Measurements from ENCODE around the gene TCF3. TPM values are rescaled to one million over a fixed set of nuclear protein-coding genes. Genes with fewer than 3 reads are reported as not detected.
"Not testable (repeated sequence)": the region's sequence is repeated elsewhere in the genome, so short reads cannot be mapped to it uniquely, and the experiment has no call there.

Gene TCF3
- polyA plus RNA-seq, 3 donors: 2.4 to 36.2 (median 3.3) TPM

GRCh38 chr19:1690699-1691307 lies 38.4 kb upstream of the TCF3 start:
- no peak overlapping the region for H3K9ac ChIP-seq (ENCODE audit: insufficient read depth, low read length, poor library complexity, severe bottlenecking)
- peaks cover 4 to 14% of the 10 kb centered on the region in 2 donors for H3K9me3 ChIP-seq (replicated peaks in 1 of 2; ENCODE audit: control insufficient read depth in 1 of 2, insufficient read depth in 1 of 2, low read length in 2 of 2)
- no peak overlapping the region for H2AFZ ChIP-seq (ENCODE audit: insufficient read depth, low read depth, low read length, poor library complexity, severe bottlenecking)
- H3K79me2 ChIP-seq (ENCODE audit: insufficient read depth, low read length): no peaks in the 10 kb centered on the region
- Mint-ChIP-seq H3K27ac (no peak overlapping the region), H3K4me3 (peak overlapping the region in 1 of 2 donors; percentile 67), H3K36me3 (no peaks in the 10 kb centered on the region), H3K27me3 (ENCODE audit: low read depth in 3 of 3) (peaks cover 58 to 80% (median 66%) of the 10 kb centered on the region in 3 donors), H3K4me1 (peaks cover 6% of the 10 kb centered on the region), H3K9me3 (peaks cover 5 to 24% (median 18%) of the 10 kb centered on the region in 7 donors)
- H4K20me1 ChIP-seq (ENCODE audit: insufficient read depth, low read length): no peaks in the 10 kb centered on the region
- H3K4me3 ChIP-seq (replicated peaks in 1 of 3; ENCODE audit: low read depth in 2 of 3, low read length in 3 of 3): no peak overlapping the region
- intact Hi-C loops (cut with micrococcal nuclease): no loop called here
- no peaks in the 10 kb centered on the region for H3K36me3 ChIP-seq (replicated peaks in 1 of 2; ENCODE audit: control insufficient read depth in 1 of 2, insufficient read depth in 2 of 2, low read length in 2 of 2)
- H3K27me3 ChIP-seq (ENCODE audit: control insufficient read depth in 2 of 2, insufficient read depth in 2 of 2, low read length in 2 of 2): peaks cover 0 to 30% of the 10 kb centered on the region in 2 donors
- H3K27ac ChIP-seq (ENCODE audit: low read depth in 1 of 2, low read length in 2 of 2): no peak overlapping the region
- H3K4me2 ChIP-seq (replicated peaks; ENCODE audit: extremely low read depth, low read length, poor library complexity, severe bottlenecking): peak overlapping the region; percentile 40
- peak; percentile 26 to 55 (median 29) for DNase-seq
- TF ChIP-seq CTCF (IDR thresholded peaks at IDR 0.05): no peak
- 23% methylated on average over 15 of the region's 29 CpGs for WGBS (ENCODE audit: insufficient coverage)
- H3K4me1 ChIP-seq (ENCODE audit: control insufficient read depth in 1 of 2, insufficient read depth in 2 of 2, low read length in 2 of 2): peaks cover 7 to 8% of the 10 kb centered on the region in 2 donors

DNA sequence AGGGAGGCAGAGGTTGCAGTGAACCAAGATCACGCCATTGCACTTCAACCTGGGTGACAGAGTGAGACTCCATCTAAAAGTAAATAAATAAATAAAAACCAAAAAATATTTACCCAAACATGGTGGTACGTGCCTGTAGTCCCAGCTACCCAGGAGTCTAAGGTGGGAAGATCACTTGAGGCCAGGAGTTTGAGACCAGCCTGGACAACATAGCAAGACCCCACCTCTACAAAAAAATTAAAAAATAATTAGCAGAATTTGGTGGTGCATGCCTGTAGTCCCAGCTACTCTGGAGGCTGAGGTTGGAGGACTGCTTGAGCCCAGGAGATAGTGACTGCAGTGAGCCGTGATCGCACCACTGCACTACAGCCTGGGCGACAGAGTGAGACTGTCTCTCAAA lies 33.4 kb upstream of the TCF3 start:
- peaks cover 40 to 75% (median 63%) of the 10 kb centered on the region in 3 donors for H3K27me3 Mint-ChIP-seq (ENCODE audit: low read depth in 3 of 3)
- H3K36me3 ChIP-seq (replicated peaks in 1 of 2; ENCODE audit: control insufficient read depth in 1 of 2, insufficient read depth in 2 of 2, low read length in 2 of 2); DNase-seq; H3K27ac Mint-ChIP-seq; H3K4me3 ChIP-seq (replicated peaks in 1 of 3; ENCODE audit: low read depth in 2 of 3, low read length in 3 of 3); intact Hi-C loops (cut with micrococcal nuclease); H3K79me2 ChIP-seq (ENCODE audit: insufficient read depth, low read length); H3K9me3 Mint-ChIP-seq; H3K4me2 ChIP-seq (replicated peaks; ENCODE audit: extremely low read depth, low read length, poor library complexity, severe bottlenecking); H4K20me1 ChIP-seq (ENCODE audit: insufficient read depth, low read length); H3K9me3 ChIP-seq (replicated peaks in 1 of 2; ENCODE audit: control insufficient read depth in 1 of 2, insufficient read depth in 1 of 2, low read length in 2 of 2); H3K4me1 Mint-ChIP-seq; H3K4me1 ChIP-seq (ENCODE audit: control insufficient read depth in 1 of 2, insufficient read depth in 2 of 2, low read length in 2 of 2); H2AFZ ChIP-seq (ENCODE audit: insufficient read depth, low read depth, low read length, poor library complexity, severe bottlenecking); H3K27ac ChIP-seq (ENCODE audit: low read depth in 1 of 2, low read length in 2 of 2); H3K36me3 Mint-ChIP-seq; H3K4me3 Mint-ChIP-seq; H3K9ac ChIP-seq (ENCODE audit: insufficient read depth, low read length, poor library complexity, severe bottlenecking): not testable (repeated sequence)
- no CpG with 5 or more reads among the region's 5 CpGs for WGBS (ENCODE audit: insufficient coverage)
- peaks cover 0 to 20% of the 10 kb centered on the region in 2 donors for H3K27me3 ChIP-seq (ENCODE audit: control insufficient read depth in 2 of 2, insufficient read depth in 2 of 2, low read length in 2 of 2)
